ENCODE measurements around the gene CPNE2.

- TF ChIP-seq, protein P1, sequence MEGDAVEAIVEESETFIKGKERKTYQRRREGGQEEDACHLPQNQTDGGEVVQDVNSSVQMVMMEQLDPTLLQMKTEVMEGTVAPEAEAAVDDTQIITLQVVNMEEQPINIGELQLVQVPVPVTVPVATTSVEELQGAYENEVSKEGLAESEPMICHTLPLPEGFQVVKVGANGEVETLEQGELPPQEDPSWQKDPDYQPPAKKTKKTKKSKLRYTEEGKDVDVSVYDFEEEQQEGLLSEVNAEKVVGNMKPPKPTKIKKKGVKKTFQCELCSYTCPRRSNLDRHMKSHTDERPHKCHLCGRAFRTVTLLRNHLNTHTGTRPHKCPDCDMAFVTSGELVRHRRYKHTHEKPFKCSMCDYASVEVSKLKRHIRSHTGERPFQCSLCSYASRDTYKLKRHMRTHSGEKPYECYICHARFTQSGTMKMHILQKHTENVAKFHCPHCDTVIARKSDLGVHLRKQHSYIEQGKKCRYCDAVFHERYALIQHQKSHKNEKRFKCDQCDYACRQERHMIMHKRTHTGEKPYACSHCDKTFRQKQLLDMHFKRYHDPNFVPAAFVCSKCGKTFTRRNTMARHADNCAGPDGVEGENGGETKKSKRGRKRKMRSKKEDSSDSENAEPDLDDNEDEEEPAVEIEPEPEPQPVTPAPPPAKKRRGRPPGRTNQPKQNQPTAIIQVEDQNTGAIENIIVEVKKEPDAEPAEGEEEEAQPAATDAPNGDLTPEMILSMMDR (optimal IDR thresholded peaks at IDR 0.05 in 1 of 3, IDR thresholded peaks at IDR 0.05 in 1 of 3, conservative IDR thresholded peaks at IDR 0.05 in 1 of 3; ENCODE audit: extremely low read depth in 1 of 3, insufficient read depth in 2 of 3, low read length in 3 of 3): no peak
- no peak for TF ChIP-seq EZH2 (IDR thresholded peaks at IDR 0.05; ENCODE audit: low read length)
These were observed 31.7 kb downstream of the CPNE2 start for GRCh38 chr16:57123974-57124674.

Data from keratinocyte (primary cell).